ENCODE measurements around the gene MAP2K5.
"Not testable (repeated sequence)": the region's sequence is repeated elsewhere in the genome, so short reads cannot be mapped to it uniquely, and the experiment has no call there.

Gene MAP2K5

GRCh38 chr15:67670647-67671305, 128.3 kb downstream of the MAP2K5 start:
- no peak for TF ChIP-seq CTCF (IDR thresholded peaks at IDR 0.05; ENCODE audit: low read length)
- H3K27ac ChIP-seq (ENCODE audit: low read depth, low read length, poor library complexity, severe bottlenecking) = no peak overlapping the region
- peaks cover 14% of the 10 kb centered on the region; the same call in 1 of the 2 replicates for H3K36me3 ChIP-seq (ENCODE audit: insufficient read depth, low read length)
- no peaks in the 10 kb centered on the region for H3K9me2 ChIP-seq (ENCODE audit: low read depth, low read length)
- H4K20me1 ChIP-seq (ENCODE audit: insufficient read depth, low read length) = no peaks in the 10 kb centered on the region
- H3K4me1 ChIP-seq (ENCODE audit: insufficient read depth, low read length, severe bottlenecking) = peaks cover 7% of the 10 kb centered on the region
- H3K9me3 ChIP-seq (ENCODE audit: low read length) = no peaks in the 10 kb centered on the region
- H3F3A ChIP-seq (ENCODE audit: insufficient read depth, low read length) = no peaks in the 10 kb centered on the region
- no peak overlapping the region for H2AFZ ChIP-seq (ENCODE audit: low read length)
- no peak overlapping the region for H3K4me2 ChIP-seq (ENCODE audit: low read length)
- no peak overlapping the region for H3K9ac ChIP-seq (ENCODE audit: low read length)
- no peak overlapping the region for H3K4me3 ChIP-seq (ENCODE audit: low read depth, low read length, poor library complexity, severe bottlenecking)
- H3K79me2 ChIP-seq (ENCODE audit: insufficient read depth, low read length) = no peaks in the 10 kb centered on the region
- H3K27me3 ChIP-seq (ENCODE audit: insufficient read depth, low read length) = no peaks in the 10 kb centered on the region

GRCh38 chr15:67672834-67673233, 130.3 kb downstream of the MAP2K5 start:
- not testable (repeated sequence) for H3K4me2 ChIP-seq (ENCODE audit: low read length); H3K79me2 ChIP-seq (ENCODE audit: insufficient read depth, low read length); H2AFZ ChIP-seq (ENCODE audit: low read length); H3F3A ChIP-seq (ENCODE audit: insufficient read depth, low read length); H3K27me3 ChIP-seq (ENCODE audit: insufficient read depth, low read length); H3K9me3 ChIP-seq (ENCODE audit: low read length); H3K9ac ChIP-seq (ENCODE audit: low read length); H4K20me1 ChIP-seq (ENCODE audit: insufficient read depth, low read length); H3K4me1 ChIP-seq (ENCODE audit: insufficient read depth, low read length, severe bottlenecking); H3K27ac ChIP-seq (ENCODE audit: low read depth, low read length, poor library complexity, severe bottlenecking); H3K9me2 ChIP-seq (ENCODE audit: low read depth, low read length); H3K4me3 ChIP-seq (ENCODE audit: low read depth, low read length, poor library complexity, severe bottlenecking)
- peaks cover 10% of the 10 kb centered on the region; the same call in 1 of the 2 replicates for H3K36me3 ChIP-seq (ENCODE audit: insufficient read depth, low read length)

GRCh38 chr15:67674983-67675382, 132.5 kb downstream of the MAP2K5 start:
- Histone ChIP-seq H3K79me2 (ENCODE audit: insufficient read depth, low read length) (no peaks in the 10 kb centered on the region), H2AFZ (ENCODE audit: low read length) (no peak overlapping the region), H3K36me3 (ENCODE audit: insufficient read depth, low read length) (peaks cover 6% of the 10 kb centered on the region; the same call in 1 of the 2 replicates), H3K9me2 (ENCODE audit: low read depth, low read length) (no peaks in the 10 kb centered on the region), H3K4me2 (ENCODE audit: low read length) (no peak overlapping the region), H4K20me1 (ENCODE audit: insufficient read depth, low read length) (no peaks in the 10 kb centered on the region), H3K9me3 (ENCODE audit: low read length) (no peaks in the 10 kb centered on the region), H3K4me3 (ENCODE audit: low read depth, low read length, poor library complexity, severe bottlenecking) (no peak overlapping the region), H3K27ac (ENCODE audit: low read depth, low read length, poor library complexity, severe bottlenecking) (no peak overlapping the region), H3K9ac (ENCODE audit: low read length) (no peak overlapping the region), H3K27me3 (ENCODE audit: insufficient read depth, low read length) (no peaks in the 10 kb centered on the region), H3K4me1 (ENCODE audit: insufficient read depth, low read length, severe bottlenecking) (no peaks in the 10 kb centered on the region), H3F3A (ENCODE audit: insufficient read depth, low read length) (no peaks in the 10 kb centered on the region)
- no peak for TF ChIP-seq CTCF (IDR thresholded peaks at IDR 0.05; ENCODE audit: low read length)
- TF ChIP-seq EZH2 (IDR thresholded peaks at IDR 0.05; ENCODE audit: borderline replicate concordance, low read length) = no peak

GRCh38 chr15:67678089-67678488, 135.6 kb downstream of the MAP2K5 start:
- H3K4me2 ChIP-seq (ENCODE audit: low read length) = no peak overlapping the region
- H3K36me3 ChIP-seq (ENCODE audit: insufficient read depth, low read length) = peaks cover 8% of the 10 kb centered on the region; the same call in 1 of the 2 replicates
- no peaks in the 10 kb centered on the region for H3K9me3 ChIP-seq (ENCODE audit: low read length)
- H2AFZ ChIP-seq (ENCODE audit: low read length) = no peak overlapping the region
- H3K79me2 ChIP-seq (ENCODE audit: insufficient read depth, low read length) = no peaks in the 10 kb centered on the region
- no peaks in the 10 kb centered on the region for H3K4me1 ChIP-seq (ENCODE audit: insufficient read depth, low read length, severe bottlenecking)
- H4K20me1 ChIP-seq (ENCODE audit: insufficient read depth, low read length) = no peaks in the 10 kb centered on the region
- TF ChIP-seq CTCF (IDR thresholded peaks at IDR 0.05; ENCODE audit: low read length) (no peak), EZH2 (IDR thresholded peaks at IDR 0.05; ENCODE audit: borderline replicate concordance, low read length) (no peak)
- H3K27ac ChIP-seq (ENCODE audit: low read depth, low read length, poor library complexity, severe bottlenecking) = no peak overlapping the region
- H3K9ac ChIP-seq (ENCODE audit: low read length) = no peak overlapping the region
- no peak overlapping the region for H3K4me3 ChIP-seq (ENCODE audit: low read depth, low read length, poor library complexity, severe bottlenecking)
- H3F3A ChIP-seq (ENCODE audit: insufficient read depth, low read length) = no peaks in the 10 kb centered on the region
- H3K9me2 ChIP-seq (ENCODE audit: low read depth, low read length) = no peaks in the 10 kb centered on the region
- no peaks in the 10 kb centered on the region for H3K27me3 ChIP-seq (ENCODE audit: insufficient read depth, low read length)

Data from OCI-LY1 (cell line).